ENCODE results near the gene TMIGD2.

DNA sequence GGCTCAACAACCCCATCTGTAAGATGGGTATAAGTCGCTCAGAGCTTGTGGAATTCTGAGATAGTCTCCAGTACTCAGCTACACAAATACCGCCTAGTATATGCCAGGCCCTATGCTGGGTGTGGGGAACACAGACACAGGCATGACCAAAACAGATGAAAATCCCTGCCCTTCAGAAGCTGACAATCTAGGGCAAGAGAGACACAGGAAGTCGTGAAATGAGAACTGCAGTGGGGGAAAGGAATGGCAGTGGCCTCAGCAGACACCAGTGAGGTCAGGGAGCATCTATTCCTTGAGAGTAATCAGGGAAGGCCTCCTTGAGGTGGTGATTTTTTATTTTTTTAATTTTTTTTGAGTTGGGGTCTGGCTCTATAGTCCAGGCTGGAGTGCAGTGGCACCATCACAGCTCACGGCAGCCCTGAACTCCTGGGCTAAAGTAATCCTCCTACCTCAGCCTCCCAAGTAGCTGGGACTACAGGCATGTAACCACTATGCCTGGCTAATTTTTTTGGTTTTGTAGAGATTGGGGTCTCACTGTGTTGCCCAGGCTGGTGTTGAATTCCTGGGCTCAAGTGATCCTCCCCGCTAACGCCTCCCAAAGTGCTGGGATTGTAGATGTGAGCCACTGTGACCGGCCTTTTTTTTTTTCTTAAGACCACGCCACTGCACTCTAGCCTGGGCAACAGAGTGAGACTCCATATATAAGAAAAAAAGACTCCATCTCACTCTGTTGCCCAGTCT, 3.2 kb downstream of the TMIGD2 start:
- no peak for TF ChIP-seq EP300 (conservative IDR thresholded peaks at IDR 0.05; ENCODE audit: poor library complexity, severe bottlenecking)
- no peak for TF ChIP-seq CTCF (IDR thresholded peaks at IDR 0.05; ENCODE audit: poor library complexity, severe bottlenecking)
- TF ChIP-seq TAF1 (IDR thresholded peaks at IDR 0.05; ENCODE audit: low read depth): no peak
- TF ChIP-seq EZH2 (IDR thresholded peaks at IDR 0.05; ENCODE audit: borderline replicate concordance, insufficient read depth, low read length, poor library complexity, severe bottlenecking): no peak
- TF ChIP-seq RAD21 (conservative IDR thresholded peaks at IDR 0.05): no peak
- no peak for TF ChIP-seq POLR2AphosphoS5 (IDR thresholded peaks at IDR 0.05)
- TF ChIP-seq, protein P1, sequence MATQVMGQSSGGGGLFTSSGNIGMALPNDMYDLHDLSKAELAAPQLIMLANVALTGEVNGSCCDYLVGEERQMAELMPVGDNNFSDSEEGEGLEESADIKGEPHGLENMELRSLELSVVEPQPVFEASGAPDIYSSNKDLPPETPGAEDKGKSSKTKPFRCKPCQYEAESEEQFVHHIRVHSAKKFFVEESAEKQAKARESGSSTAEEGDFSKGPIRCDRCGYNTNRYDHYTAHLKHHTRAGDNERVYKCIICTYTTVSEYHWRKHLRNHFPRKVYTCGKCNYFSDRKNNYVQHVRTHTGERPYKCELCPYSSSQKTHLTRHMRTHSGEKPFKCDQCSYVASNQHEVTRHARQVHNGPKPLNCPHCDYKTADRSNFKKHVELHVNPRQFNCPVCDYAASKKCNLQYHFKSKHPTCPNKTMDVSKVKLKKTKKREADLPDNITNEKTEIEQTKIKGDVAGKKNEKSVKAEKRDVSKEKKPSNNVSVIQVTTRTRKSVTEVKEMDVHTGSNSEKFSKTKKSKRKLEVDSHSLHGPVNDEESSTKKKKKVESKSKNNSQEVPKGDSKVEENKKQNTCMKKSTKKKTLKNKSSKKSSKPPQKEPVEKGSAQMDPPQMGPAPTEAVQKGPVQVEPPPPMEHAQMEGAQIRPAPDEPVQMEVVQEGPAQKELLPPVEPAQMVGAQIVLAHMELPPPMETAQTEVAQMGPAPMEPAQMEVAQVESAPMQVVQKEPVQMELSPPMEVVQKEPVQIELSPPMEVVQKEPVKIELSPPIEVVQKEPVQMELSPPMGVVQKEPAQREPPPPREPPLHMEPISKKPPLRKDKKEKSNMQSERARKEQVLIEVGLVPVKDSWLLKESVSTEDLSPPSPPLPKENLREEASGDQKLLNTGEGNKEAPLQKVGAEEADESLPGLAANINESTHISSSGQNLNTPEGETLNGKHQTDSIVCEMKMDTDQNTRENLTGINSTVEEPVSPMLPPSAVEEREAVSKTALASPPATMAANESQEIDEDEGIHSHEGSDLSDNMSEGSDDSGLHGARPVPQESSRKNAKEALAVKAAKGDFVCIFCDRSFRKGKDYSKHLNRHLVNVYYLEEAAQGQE (IDR thresholded peaks at IDR 0.05; ENCODE audit: borderline replicate concordance): no peak
- no peak for TF ChIP-seq MXI1 (conservative IDR thresholded peaks at IDR 0.05; ENCODE audit: poor library complexity, severe bottlenecking)
- no peak for TF ChIP-seq SMC3 (conservative IDR thresholded peaks at IDR 0.05; ENCODE audit: poor library complexity)
